GM19372 (cell line): ENCODE results near the gene FFAR1.

ENCODE experiments used
- ATAC-seq: cut with Tn5 transposase; IDR thresholded peaks from one replicate; pipeline ENCODE4 v1.9.1; 2021; ENCODE audit warnings: mild to moderate bottlenecking, low read depth, moderate library complexity; ENCODE audit not compliant: unreplicated experiment

FFAR1 gene

GRCh38 chr19:35381926-35382325 lies 34.2 kb downstream of the FFAR1 start:
- no peak for ATAC-seq

DNA sequence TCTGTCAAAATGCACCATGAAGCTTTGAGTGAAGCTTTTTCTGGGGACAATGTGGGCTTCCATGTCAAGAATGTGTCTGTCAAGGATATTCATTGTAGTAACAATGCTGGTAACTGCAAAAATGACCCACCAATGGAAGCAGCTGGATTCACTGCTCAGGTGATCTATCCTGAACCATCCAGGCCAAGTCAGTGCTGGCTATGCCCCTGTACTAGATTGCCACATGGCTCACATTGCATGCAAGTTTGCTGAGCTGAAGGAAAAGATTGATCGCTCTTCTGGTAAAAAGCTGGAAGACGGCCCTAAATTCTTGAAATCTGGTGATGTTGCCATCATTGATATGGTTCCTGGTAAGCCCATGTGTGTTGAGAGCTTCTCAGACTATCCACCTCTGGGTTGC lies 35.8 kb downstream of the FFAR1 start:
- ATAC-seq: no peak

DNA sequence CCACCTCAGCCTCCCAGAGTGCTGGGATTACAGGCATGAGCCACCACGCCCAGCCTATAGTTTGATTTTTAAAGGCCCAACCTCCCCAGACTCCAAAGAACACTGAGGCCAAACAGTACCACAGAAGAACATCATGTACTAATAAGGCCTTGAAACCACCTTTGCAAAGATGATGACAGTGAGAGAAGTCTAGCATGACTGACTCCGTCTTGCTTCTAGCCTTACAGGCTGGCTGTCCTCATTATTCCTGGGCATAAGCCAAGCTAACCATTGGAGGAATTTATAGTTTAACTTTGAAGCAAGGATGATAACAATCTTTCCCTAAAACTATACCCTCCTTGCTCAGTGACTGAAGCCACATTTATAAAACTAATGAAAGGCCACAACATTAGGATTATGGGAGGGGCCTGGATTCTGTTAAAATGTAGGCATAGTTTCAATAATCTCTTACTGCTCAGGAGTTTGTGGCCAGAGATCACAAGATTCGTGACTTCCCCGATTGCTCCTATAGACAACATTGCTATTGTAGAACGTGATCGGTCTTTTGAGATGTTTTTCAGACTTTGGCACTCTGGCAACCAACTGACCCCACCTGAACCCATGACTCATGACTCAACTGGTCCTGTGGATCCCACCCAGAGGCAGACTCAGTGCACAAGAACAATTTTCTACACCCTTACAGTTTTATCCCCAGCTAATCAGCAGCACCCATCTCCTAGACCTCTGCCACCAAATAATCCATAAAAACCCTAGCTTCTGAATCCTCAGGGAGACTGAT lies 40.8 kb downstream of the FFAR1 start:
- no peak for ATAC-seq

GRCh38 chr19:35389192-35389861 lies 41.6 kb downstream of the FFAR1 start:
- ATAC-seq: no peak

DNA sequence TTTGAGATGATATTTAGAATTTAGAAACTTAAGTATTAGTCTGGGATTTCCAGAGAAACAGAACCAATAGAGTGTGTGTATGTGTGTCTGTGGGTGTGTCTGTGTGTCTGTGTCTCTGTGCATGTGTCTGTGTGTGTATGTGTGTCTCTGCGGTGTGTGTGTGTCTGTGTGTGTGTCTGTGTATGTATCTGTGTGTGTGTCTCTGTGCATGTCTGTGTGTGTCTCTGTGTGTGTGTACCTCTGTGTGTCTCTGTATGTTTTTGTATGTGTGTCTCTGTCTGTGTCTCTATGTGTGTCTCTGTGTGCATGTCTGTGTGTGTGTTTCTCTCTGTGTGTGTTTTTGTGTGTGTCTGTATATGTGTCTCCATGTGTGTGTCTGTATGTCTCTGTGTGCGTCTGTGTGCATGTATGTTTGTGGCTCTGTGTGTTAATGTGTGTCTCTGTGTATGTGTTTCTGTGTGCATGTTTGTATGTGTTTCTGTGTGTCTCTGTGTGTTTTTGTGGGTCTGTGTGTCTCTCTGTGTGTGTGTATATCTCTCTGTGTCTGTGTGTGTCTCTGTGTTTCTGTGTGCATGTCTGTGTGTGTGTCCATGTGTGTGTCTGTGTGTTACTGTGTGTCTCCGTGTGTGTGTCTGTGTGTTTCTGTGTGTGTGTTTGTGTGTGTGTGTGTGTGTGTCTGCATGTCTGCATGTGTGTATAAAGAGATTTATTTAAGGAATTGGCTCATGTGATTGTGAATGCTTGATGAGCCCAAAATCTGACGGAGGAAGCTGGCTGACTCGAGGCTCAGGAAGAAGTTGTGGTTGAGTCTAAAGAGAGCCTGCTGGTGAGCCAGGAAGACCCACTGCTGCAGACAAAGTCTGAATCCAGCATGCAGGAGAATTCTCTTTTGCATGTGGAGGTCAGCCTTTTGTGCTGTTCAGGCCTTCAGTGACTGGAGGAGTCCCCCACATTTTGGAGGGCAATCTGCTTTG lies 45.3 kb downstream of the FFAR1 start:
- ATAC-seq: no peak

GRCh38 chr19:35395382-35396199 lies 47.9 kb downstream of the FFAR1 start:
- no peak for ATAC-seq

- ATAC-seq: no peak
Measured at GRCh38 chr19:35396240-35396885, 48.7 kb downstream of the FFAR1 start.

- no peak for ATAC-seq
Measured at GRCh38 chr19:35397064-35397463, 49.4 kb downstream of the FFAR1 start.
